Subcutaneous adipose tissue (tissue), 4 donors: Measurements from ENCODE around the gene BORCS5. TPM values are rescaled to one million over a fixed set of nuclear protein-coding genes. Genes with fewer than 3 reads are reported as not detected.

Experiments used
- total RNA-seq, 4 donors: library from RNA; depleted of rRNA; stranded (reverse); fragments of >200 nt; gene quantifications; one replicate each; pipeline ENCODE4 v1.1.0, GENCODE V29; 2016
- TF ChIP-seq, protein P1 (sequence below): fragments of 450-650 bp; IDR thresholded peaks from one replicate; pipeline ENCODE4 v1.5.1; 2016; ENCODE audit warnings: low read depth, mild to moderate bottlenecking, control low read depth, antibody characterized with exemption, moderate library complexity

BORCS5 gene
- total RNA-seq, 4 donors from 2014 or later: 9.8 to 21.4 (median 14.6) TPM

- TF ChIP-seq, protein P1, sequence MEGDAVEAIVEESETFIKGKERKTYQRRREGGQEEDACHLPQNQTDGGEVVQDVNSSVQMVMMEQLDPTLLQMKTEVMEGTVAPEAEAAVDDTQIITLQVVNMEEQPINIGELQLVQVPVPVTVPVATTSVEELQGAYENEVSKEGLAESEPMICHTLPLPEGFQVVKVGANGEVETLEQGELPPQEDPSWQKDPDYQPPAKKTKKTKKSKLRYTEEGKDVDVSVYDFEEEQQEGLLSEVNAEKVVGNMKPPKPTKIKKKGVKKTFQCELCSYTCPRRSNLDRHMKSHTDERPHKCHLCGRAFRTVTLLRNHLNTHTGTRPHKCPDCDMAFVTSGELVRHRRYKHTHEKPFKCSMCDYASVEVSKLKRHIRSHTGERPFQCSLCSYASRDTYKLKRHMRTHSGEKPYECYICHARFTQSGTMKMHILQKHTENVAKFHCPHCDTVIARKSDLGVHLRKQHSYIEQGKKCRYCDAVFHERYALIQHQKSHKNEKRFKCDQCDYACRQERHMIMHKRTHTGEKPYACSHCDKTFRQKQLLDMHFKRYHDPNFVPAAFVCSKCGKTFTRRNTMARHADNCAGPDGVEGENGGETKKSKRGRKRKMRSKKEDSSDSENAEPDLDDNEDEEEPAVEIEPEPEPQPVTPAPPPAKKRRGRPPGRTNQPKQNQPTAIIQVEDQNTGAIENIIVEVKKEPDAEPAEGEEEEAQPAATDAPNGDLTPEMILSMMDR: no peak
Measured at GRCh38 chr12:12518919-12519318, 162.0 kb downstream of the BORCS5 start.

Other genes starting within 250 kb of the BORCS5 start
- gene LRP6, start 90.0 kb upstream of the BORCS5 start, total RNA-seq: 10 to 100 TPM; 21.5 to 29.7 (median 23.5) TPM
- gene MANSC1, start 6.8 kb upstream of the BORCS5 start, total RNA-seq: 10 to 100 TPM in 1 of 4 donors, 1 to 10 TPM in 3; 5.1 to 10.8 (median 8.1) TPM
- gene DUSP16, start 205.8 kb downstream of the BORCS5 start, total RNA-seq: 10 to 100 TPM in 3 of 4 donors, 1 to 10 TPM in 1; 7.5 to 21.4 (median 14.6) TPM